CD4-positive, alpha-beta T cell (primary cell): ENCODE measurements around the gene DHRS4L2. TPM values are rescaled to one million over a fixed set of nuclear protein-coding genes. Genes with fewer than 3 reads are reported as not detected.
"Not testable (repeated sequence)": the region's sequence is repeated elsewhere in the genome, so short reads cannot be mapped to it uniquely, and the experiment has no call there.

Experiments used
- ATAC-seq: fragments of 200-7000 bp; cut with Tn5 transposase; one replicate; pipeline ENCODE4 v1.10.0; 2022; ENCODE audit warnings: mild to moderate bottlenecking; ENCODE audit not compliant: poor library complexity
- CTCF ChIA-PET: fragments of 350-600 bp; sonication (Branson Sonifier 250); formaldehyde crosslinking; loops from one replicate; lab custom pipeline; 2021; ENCODE audit warnings: antibody characterized with exemption, inconsistent platforms; lab: Charles Lee
- POLR2A ChIA-PET: fragments of 350-600 bp; sonication (Branson Sonifier 250); formaldehyde crosslinking; loops from one replicate; lab custom pipeline; 2021; ENCODE audit warnings: antibody characterized with exemption, inconsistent platforms; lab: Charles Lee
- DNase-seq, 14 experiments: peaks; one replicate each; pipeline ENCODE4 v3.0.0-alpha.2; 2013 to 2020; ENCODE audit warnings: mixed read lengths in 2 of 14
- H3K27ac ChIP-seq, 2 donors: one replicate each; pipeline versions ENCODE4 v1.5.1 to v1.7.0; 2013; ENCODE audit warnings: low read length in 2 of 2, low read depth in 1 of 2, mild to moderate bottlenecking in 1 of 2
- H3K27me3 ChIP-seq, 2 experiments: 1 replicate in 1 of 2; 2 replicates in 1 of 2; pipeline versions ENCODE4 v1.6.1 to v1.7.0; 2013; ENCODE audit warnings: low read length in 2 of 2, control low read depth in 1 of 2, mild to moderate bottlenecking in 1 of 2, moderate library complexity in 1 of 2; ENCODE audit not compliant: insufficient read depth in 2 of 2, control insufficient read depth in 1 of 2
- H3K36me3 ChIP-seq: one replicate; pipeline ENCODE4 v1.6.1; 2013; ENCODE audit warnings: low read length, control low read depth; ENCODE audit not compliant: insufficient read depth
- H3K4me1 ChIP-seq: one replicate; pipeline ENCODE4 v1.6.1; 2013; ENCODE audit warnings: low read length, control low read depth; ENCODE audit not compliant: insufficient read depth
- H3K4me3 ChIP-seq: one replicate; pipeline ENCODE4 v1.5.1; 2013; ENCODE audit warnings: mild to moderate bottlenecking, low read length, moderate library complexity
- H3K9me3 ChIP-seq, 2 experiments: 1 replicate in 1 of 2; 2 replicates in 1 of 2; pipeline versions ENCODE4 v1.6.1 to v1.7.0; 2013; ENCODE audit warnings: low read length in 2 of 2, mild to moderate bottlenecking in 2 of 2, control low read depth in 1 of 2, moderate library complexity in 1 of 2; ENCODE audit not compliant: control insufficient read depth in 1 of 2, insufficient read depth in 1 of 2
- H3K27ac Mint-ChIP-seq: one replicate; pipeline ENCODE4 v1.8.0; 2020; ENCODE audit warnings: mixed read lengths
- H3K27me3 Mint-ChIP-seq: one replicate; pipeline ENCODE4 v1.8.0; 2021; ENCODE audit warnings: mixed read lengths
- H3K36me3 Mint-ChIP-seq: one replicate; pipeline ENCODE4 v1.8.0; 2021; ENCODE audit warnings: low read depth, mixed read lengths
- H3K4me1 Mint-ChIP-seq: one replicate; pipeline ENCODE4 v1.8.0; 2021; ENCODE audit warnings: low read depth, mixed read lengths
- H3K4me3 Mint-ChIP-seq: one replicate; pipeline ENCODE4 v1.8.0; 2020; ENCODE audit warnings: mild to moderate bottlenecking, mixed read lengths
- H3K9me3 Mint-ChIP-seq: one replicate; pipeline ENCODE4 v1.8.0; 2020; ENCODE audit warnings: mixed read lengths
- intact Hi-C, 2 experiments: fragments of 100-400 bp; cut with DNase I in 1 of 2; cut with micrococcal nuclease in 1 of 2; formaldehyde crosslinking; loops; one replicate each; pipeline versions ENCODE4 v1.15.1 to v1.9.0; 2023 to 2025; cut with DNase I, micrococcal nuclease
- total RNA-seq, 174 experiments: library from RNA in 2 of 174; stranded (reverse) in 2 of 174; gene quantifications; one replicate each; pipeline ENCODE4 v1.2.3 and lab custom pipeline; 2021 to 2026
- TF ChIP-seq, protein P1 (sequence below): fragments of 200-600 bp; IDR thresholded peaks from one replicate; pipeline ENCODE4 v1.8.0; 2022; ENCODE audit warnings: antibody characterized with exemption, mild to moderate bottlenecking

The DHRS4L2 gene
- total RNA-seq, 2 experiments from 2014 or later, result 8.3 to 8.7 TPM

DNA sequence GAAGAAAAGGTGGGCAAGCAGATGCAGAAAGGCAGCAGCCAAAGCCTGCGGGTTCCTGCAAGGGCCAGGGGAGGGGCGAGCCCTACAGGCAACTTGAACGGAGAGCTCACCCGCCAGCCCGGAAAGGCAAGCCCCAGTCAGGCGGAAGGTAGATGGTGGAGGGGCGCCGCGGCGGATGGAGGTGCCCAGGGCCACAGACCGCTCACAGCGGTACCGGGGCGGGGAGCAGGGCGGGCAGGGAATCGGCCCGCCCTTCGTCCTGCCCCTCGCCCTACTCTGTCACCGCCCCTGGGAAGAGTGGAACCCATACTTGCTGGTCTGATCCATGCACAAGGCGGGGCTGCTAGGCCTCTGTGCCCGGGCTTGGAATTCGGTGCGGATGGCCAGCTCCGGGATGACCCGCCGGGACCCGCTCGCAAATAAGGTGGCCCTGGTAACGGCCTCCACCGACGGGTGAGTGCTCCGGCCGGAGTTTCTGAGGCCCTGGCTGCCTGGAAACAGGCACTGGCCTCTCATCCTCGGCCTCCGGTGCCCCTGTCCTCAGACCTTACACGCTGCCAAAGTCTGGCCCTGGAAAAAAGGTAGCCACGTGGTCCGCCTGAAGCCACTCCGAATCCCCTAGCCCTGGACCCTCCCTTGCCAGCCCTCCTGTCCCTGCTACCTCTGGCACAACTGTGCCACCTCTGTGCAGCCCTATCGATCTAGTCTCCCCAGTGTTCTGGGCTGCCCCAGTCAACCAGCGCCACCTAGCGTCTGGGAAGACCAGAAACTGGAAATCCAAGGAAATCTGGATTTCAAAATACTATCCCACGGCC, 35.1 kb upstream of the DHRS4L2 start, which contains the start of gene DHRS4:
Gene DHRS4, plus strand, starts transcription at position 307 of the 815 bp plus-strand sequence. Its CDS starts 19 bp downstream, at position 326.
- POLR2A ChIA-PET, result no interaction called here
- peak; percentile 91 for ATAC-seq
- CTCF ChIA-PET, result interaction anchor here (1.0 kb wide), 1 partner anchor 137 kb away, joined by 3 read pairs; no protein-coding TSS in a partner anchor

DNA sequence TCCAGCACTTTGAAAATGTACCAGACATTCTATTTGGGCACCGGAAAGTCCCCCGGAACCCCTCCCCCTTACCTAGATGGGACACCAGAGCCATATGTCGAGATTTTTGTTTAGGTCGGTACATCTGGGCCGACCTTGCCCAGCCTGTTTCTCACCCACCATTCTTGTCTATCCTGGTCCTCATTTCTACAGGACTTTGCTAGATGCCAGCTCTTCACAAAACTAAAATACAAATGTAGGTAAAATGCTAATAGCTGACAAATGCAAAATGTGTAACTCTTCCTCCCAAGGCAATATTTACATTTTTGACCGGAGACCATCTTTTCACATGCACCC, 34.5 kb upstream of the DHRS4L2 start:
- H3K9me3 Mint-ChIP-seq, H3K27me3 Mint-ChIP-seq, H3K27me3 ChIP-seq, H3K9me3 ChIP-seq, H3K36me3 ChIP-seq, CTCF ChIA-PET, DNase-seq, H3K27ac ChIP-seq, POLR2A ChIA-PET: not testable (repeated sequence)
- intact Hi-C loops, result loop anchor here (1.0 to 10.0 kb wide), 4 partner anchors 61 to 322 kb away; no protein-coding TSS in a partner anchor
- Mint-ChIP-seq H3K4me1 (peaks cover 28% of the 10 kb centered on the region), H3K27ac (peak overlapping the region; percentile 79), H3K36me3 (peaks cover 19% of the 10 kb centered on the region), H3K4me3 (peak overlapping the region; percentile 96)
- peaks cover 25% of the 10 kb centered on the region for H3K4me1 ChIP-seq
- ATAC-seq, result peak; percentile 4
- peak overlapping the region; percentile 84 for H3K4me3 ChIP-seq
- TF ChIP-seq, protein P1, sequence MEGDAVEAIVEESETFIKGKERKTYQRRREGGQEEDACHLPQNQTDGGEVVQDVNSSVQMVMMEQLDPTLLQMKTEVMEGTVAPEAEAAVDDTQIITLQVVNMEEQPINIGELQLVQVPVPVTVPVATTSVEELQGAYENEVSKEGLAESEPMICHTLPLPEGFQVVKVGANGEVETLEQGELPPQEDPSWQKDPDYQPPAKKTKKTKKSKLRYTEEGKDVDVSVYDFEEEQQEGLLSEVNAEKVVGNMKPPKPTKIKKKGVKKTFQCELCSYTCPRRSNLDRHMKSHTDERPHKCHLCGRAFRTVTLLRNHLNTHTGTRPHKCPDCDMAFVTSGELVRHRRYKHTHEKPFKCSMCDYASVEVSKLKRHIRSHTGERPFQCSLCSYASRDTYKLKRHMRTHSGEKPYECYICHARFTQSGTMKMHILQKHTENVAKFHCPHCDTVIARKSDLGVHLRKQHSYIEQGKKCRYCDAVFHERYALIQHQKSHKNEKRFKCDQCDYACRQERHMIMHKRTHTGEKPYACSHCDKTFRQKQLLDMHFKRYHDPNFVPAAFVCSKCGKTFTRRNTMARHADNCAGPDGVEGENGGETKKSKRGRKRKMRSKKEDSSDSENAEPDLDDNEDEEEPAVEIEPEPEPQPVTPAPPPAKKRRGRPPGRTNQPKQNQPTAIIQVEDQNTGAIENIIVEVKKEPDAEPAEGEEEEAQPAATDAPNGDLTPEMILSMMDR, result peak; percentile 37

More for the DNA sequence above, 35.1 kb upstream of the DHRS4L2 start, which contains the start of gene DHRS4:
- Histone ChIP-seq H3K27ac (peak within 1 kb of the TSS; percentile 54 to 63), H3K36me3 (peaks cover 4% of the 10 kb centered on the region), H3K9me3 (no peaks in the 10 kb centered on the region), H3K4me3 (peak within 1 kb of the TSS; percentile 84), H3K27me3 (no peaks in the 10 kb centered on the region), H3K4me1 (peaks cover 25% of the 10 kb centered on the region)
- peak within 1 kb of the TSS; percentile 79 for H3K27ac Mint-ChIP-seq
- TF ChIP-seq, protein P1, result peak; percentile 93
- peaks cover 19% of the 10 kb centered on the region for H3K36me3 Mint-ChIP-seq
- intact Hi-C loops, result loop anchor here (1.0 to 10.0 kb wide), 4 partner anchors 61 to 321 kb away; no protein-coding TSS in a partner anchor
- H3K4me1 Mint-ChIP-seq, result peaks cover 32% of the 10 kb centered on the region
- peak; percentile 67 to 92 (median 78) for DNase-seq
- H3K4me3 Mint-ChIP-seq, result peak within 1 kb of the TSS; percentile 96
- H3K9me3 Mint-ChIP-seq, result no peaks in the 10 kb centered on the region
- H3K27me3 Mint-ChIP-seq, result no peaks in the 10 kb centered on the region

DNA sequence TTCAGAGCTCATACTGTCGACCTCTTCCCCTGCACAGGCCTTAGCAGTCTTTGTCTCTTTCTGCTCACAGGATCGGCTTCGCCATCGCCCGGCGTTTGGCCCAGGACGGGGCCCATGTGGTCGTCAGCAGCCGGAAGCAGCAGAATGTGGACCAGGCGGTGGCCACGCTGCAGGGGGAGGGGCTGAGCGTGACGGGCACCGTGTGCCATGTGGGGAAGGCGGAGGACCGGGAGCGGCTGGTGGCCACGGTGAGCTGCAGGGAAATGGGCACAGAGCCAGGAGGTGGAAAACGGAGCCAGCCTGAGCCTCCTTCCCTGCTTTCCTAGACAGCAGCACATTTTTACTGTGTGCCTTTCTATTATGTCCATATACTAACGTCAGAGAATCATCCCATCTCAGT, 33.8 kb upstream of the DHRS4L2 start:
- H3K27me3 Mint-ChIP-seq, POLR2A ChIA-PET: not testable (repeated sequence)

DNA sequence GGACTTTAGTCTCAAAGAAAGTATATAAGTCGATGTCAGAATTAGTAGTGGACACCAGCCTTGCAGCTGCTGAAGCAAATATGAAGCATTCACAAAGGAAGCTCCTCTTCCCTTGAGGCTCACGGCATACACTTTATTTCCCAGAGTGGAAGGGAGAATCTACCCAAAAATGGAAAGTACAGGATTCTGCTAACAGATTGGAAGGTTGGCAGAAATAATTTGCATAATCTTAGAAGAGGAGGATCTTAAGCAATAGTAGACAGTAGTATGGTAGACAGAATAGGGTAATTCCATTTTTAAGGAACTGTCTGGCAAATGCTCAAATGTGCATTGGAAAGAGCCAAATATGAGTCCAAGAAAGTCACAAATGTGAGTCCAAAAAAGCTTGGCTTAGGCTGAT, 32.9 kb upstream of the DHRS4L2 start:
- peaks cover 25% of the 10 kb centered on the region for H3K4me1 ChIP-seq
- H3K4me3 ChIP-seq, H3K27ac Mint-ChIP-seq, H3K9me3 ChIP-seq, H3K27ac ChIP-seq, H3K4me3 Mint-ChIP-seq, H3K36me3 ChIP-seq, DNase-seq, CTCF ChIA-PET, POLR2A ChIA-PET, H3K9me3 Mint-ChIP-seq, H3K27me3 Mint-ChIP-seq, H3K27me3 ChIP-seq, ATAC-seq: not testable (repeated sequence)
- intact Hi-C loops, result loop anchor here (2.0 to 10.0 kb wide), 3 partner anchors 59 to 323 kb away; no protein-coding TSS in a partner anchor
- Mint-ChIP-seq H3K4me1 (peaks cover 28% of the 10 kb centered on the region), H3K36me3 (peaks cover 19% of the 10 kb centered on the region)

More for the DNA sequence above, 33.8 kb upstream of the DHRS4L2 start:
- H3K4me3 ChIP-seq, ATAC-seq, H3K27me3 ChIP-seq, H3K27ac Mint-ChIP-seq, H3K9me3 ChIP-seq, H3K4me3 Mint-ChIP-seq, H3K9me3 Mint-ChIP-seq, DNase-seq, H3K36me3 ChIP-seq, H3K27ac ChIP-seq, CTCF ChIA-PET: not testable (repeated sequence)
- peaks cover 19% of the 10 kb centered on the region for H3K36me3 Mint-ChIP-seq
- intact Hi-C loops, result loop anchor here (1.0 to 10.0 kb wide), 4 partner anchors 60 to 323 kb away; no protein-coding TSS in a partner anchor
- peaks cover 28% of the 10 kb centered on the region for H3K4me1 Mint-ChIP-seq
- peaks cover 25% of the 10 kb centered on the region for H3K4me1 ChIP-seq

DNA sequence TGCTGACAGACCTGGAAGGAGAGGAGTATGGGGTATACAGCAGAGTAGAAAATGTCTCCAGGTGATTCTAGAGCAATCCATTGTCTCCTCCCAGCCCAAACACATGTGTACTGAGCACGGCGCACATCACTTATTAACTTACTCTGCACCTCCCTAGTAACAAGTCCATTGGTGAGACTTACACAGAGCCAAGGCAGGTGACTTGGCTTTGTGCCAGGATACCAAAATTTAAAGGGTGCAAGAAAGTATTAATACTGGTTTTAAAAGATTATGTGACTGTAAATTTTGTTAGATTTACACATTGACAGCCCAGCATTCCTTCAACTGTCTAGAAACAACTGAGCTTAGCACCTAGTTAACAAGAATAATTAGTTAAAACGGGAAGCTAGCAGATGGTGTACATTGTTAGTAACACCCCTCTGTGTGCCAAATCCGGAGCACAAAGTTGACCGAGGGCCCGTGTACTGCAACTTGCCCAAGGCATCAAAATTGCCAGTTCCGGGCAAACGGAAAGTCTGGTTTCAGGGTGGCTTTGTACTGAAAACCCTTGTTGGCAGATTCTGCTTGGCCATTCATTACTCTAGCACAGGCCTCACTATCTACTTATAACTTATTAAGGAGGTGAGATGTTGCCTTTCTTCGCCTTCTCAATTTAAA, 30.7 kb upstream of the DHRS4L2 start:
- intact Hi-C loops, result loop anchor here in 1 of 2 experiments (10.0 kb wide), 2 partner anchors 57 to 293 kb away; no protein-coding TSS in a partner anchor
- H3K4me3 ChIP-seq, H3K9me3 ChIP-seq, H3K27ac Mint-ChIP-seq, CTCF ChIA-PET, H3K27me3 Mint-ChIP-seq, H3K27me3 ChIP-seq, POLR2A ChIA-PET, H3K36me3 ChIP-seq, DNase-seq, H3K9me3 Mint-ChIP-seq, H3K4me3 Mint-ChIP-seq, H3K27ac ChIP-seq, ATAC-seq: not testable (repeated sequence)
- peaks cover 11% of the 10 kb centered on the region for H3K4me1 ChIP-seq
- peaks cover 12% of the 10 kb centered on the region for H3K4me1 Mint-ChIP-seq
- peaks cover 14% of the 10 kb centered on the region for H3K36me3 Mint-ChIP-seq
